ENCODE measurements around the gene KCNJ2.

The KCNJ2 gene

DNA sequence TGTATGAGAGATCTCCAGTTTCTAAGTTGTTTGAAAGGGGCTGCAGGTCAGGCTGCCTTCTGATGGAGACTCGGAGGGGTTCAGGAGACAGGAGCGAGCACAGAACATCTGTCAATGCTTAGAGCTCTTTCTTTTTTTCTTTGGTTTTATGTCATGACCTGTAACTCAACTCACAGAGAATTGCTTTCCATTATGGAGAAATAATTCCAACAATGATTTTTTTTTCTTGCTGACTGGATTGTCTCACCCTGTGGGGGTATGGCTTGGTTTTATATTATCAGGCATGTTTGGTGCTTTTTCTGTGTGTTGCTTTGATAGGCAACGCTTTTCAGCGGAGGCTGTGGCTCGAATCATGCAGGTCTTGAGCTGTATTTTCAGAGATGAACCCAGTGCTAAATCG lies 10.7 kb upstream of the KCNJ2 start:
- TF ChIP-seq, protein P1, sequence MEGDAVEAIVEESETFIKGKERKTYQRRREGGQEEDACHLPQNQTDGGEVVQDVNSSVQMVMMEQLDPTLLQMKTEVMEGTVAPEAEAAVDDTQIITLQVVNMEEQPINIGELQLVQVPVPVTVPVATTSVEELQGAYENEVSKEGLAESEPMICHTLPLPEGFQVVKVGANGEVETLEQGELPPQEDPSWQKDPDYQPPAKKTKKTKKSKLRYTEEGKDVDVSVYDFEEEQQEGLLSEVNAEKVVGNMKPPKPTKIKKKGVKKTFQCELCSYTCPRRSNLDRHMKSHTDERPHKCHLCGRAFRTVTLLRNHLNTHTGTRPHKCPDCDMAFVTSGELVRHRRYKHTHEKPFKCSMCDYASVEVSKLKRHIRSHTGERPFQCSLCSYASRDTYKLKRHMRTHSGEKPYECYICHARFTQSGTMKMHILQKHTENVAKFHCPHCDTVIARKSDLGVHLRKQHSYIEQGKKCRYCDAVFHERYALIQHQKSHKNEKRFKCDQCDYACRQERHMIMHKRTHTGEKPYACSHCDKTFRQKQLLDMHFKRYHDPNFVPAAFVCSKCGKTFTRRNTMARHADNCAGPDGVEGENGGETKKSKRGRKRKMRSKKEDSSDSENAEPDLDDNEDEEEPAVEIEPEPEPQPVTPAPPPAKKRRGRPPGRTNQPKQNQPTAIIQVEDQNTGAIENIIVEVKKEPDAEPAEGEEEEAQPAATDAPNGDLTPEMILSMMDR (IDR thresholded peaks at IDR 0.05; ENCODE audit: extremely low read depth, missing control alignments) = no peak
- no peak for DNase-seq (ENCODE audit: low spot score)

DNA sequence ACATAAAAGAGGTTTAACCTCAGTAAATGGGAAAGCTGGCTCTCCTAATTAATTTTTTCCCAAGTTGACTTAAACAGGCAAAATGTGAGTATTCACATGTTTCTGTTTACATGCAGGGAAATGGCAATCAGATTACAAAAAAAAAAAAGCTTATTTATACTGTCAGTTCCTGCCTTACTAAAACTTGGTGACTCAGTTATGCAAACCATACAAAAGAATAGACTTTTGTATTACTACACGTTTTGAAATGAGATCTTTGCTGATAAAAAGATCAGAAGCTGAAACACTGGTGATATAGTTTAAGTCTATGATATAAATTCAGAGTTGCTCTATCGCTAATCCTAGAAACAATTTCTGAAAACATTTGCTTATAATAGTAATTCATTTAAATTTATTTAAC lies 9.4 kb upstream of the KCNJ2 start:
- DNase-seq (ENCODE audit: low spot score) = no peak

DNA sequence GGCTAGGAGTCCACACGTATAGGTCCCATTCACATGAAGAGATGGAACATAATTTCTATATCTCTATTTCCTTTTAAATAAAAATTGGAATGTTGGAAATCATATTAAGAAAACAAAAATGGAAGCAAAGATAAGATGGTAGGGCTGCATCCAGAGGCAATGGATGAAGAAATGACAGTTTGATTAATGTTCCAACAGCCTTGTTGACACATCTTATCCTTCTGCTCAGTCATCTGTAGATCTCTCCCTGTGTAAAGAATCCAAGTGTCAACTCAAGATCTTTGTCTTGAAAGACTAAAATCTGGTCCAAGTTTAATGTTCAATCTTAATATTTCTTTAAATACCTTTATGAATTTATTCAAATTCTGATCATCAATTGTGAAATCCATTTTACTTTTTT lies 7.8 kb upstream of the KCNJ2 start:
- DNase-seq (ENCODE audit: low spot score) = no peak
- TF ChIP-seq, protein P1 (IDR thresholded peaks at IDR 0.05; ENCODE audit: extremely low read depth, missing control alignments) = no peak

More for the DNA sequence above, 9.4 kb upstream of the KCNJ2 start:
- TF ChIP-seq, protein P1 (IDR thresholded peaks at IDR 0.05; ENCODE audit: extremely low read depth, missing control alignments) = no peak

DNA sequence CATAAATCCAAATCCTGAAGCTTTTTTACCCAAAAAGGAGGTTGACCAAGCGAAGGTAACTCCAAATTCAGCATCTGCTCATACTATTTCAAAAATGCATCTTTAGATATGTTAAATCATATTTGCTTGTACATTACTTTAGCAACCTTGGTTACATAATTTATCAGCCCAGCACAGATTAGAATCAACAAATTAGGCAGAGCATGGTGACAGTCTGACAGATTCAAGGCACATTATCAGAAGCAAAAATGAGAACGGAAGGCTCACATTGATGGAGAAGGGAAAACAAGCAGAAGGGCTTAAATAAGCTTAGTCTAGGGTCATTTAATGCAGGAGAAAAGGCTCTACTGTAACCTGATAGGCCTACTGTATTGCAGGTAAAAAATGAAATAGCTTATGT lies 3.9 kb upstream of the KCNJ2 start:
- TF ChIP-seq, protein P1 (IDR thresholded peaks at IDR 0.05; ENCODE audit: extremely low read depth, missing control alignments) = no peak
- no peak for DNase-seq (ENCODE audit: low spot score)

DNA sequence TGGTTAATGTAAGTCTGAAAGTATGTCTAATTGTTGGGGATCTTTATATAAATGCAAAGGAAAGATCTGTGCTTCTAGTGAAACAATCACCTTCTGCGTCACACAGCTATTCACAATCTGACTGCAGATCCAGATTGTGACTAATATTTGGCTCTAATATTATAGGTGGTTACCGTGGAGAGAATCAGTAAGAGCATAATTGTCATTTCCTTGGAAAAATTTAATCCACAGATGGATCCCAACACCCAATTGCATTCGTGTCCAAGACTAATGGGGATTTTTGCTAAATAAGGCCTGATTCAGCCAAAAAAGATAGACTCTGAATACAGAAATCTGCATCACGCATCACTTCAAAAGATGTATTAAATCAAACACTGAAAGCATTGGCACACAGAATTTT lies 2.7 kb upstream of the KCNJ2 start:
- DNase-seq (ENCODE audit: low spot score) = no peak
- TF ChIP-seq, protein P1 (IDR thresholded peaks at IDR 0.05; ENCODE audit: extremely low read depth, missing control alignments) = no peak

DNA sequence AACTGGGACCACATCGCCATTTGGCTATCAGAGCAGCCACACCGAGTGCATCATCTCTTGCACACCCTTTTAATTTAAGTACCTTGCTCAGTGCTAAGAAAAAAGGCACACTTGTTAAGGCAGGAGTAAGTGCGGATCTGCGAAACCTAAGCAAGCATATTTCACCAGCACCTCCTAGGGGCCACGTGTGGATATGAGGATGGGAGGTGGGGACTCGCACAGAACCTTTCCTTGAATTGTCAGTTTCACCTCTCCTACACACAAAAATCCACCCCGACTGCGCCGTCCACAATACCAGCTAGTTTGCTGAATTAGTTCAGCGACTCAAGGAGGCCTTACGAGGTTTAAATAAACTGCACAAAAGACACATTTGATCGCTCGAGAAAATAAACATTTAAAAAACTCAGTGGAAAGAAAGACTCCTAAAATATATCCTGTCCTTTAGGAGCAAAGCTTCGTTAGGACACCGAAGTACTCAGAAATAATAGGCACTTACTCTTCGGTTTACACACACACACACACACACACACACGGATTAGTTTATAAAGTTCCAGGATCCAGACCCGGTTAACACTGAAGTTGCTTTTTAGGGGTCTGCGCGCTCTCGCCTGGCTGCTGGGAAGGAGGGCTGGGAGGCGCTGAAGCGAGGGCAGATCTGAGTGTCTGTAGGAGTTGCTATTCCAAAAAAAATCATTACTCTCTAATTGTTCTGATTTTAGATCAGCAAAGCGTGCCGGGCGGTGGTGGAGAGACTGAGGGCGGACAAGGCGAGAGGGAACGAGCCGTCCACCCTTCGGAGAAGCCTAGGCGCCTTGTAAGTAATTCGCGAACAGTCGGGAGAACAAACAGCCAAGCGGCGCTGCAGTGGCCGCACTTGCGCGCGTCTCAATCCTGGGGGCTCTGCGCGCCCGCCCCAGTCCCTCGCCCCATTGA lies 1.0 kb upstream of the KCNJ2 start:
- TF ChIP-seq, protein P1 (IDR thresholded peaks at IDR 0.05; ENCODE audit: extremely low read depth, missing control alignments) = peak; percentile 41
- peak; percentile 46 for DNase-seq (ENCODE audit: low spot score)

DNA sequence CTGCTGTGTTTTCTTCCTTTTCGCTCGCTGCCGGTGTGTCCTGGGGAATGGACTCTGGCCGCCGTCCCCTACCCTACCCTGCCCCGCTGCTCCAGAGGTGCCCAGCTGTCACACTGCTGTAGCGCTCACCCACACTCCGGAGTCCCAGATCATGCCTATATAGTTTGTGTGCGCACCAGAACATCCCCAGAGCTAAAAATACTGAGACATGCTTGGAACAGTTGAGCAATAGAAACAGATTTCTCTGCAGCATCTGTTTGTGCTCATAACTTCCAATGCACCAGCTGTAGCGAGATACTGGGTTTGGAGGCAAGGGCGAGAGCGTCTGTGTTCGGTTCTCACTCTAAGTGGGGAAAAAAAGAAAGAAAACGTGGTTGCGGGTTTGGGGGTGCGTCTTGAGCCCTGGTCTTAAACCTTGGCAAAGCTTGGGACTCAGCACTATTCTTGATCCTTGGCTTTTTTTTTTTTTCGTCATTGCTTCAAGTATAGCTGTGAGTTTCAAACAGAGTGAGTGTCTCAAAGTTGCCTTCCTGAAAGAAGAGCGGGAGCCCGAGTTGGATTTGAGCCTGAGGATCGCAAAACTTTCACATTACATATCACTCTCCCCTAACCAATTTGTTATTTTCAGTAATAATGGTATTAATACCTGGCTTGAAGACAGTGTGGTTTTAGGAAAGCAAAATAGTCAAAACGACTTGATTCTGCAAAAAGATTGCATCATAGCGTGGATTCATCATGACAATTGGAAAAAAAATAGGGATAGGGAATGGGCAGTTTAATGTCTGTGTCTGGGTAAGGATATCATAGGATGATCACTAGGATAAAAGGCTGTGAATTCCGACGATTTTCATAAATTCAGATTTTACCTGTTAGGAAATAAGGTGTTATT lies 621 bp downstream of the KCNJ2 start:
- DNase-seq (ENCODE audit: low spot score) = no peak
- TF ChIP-seq, protein P1 (IDR thresholded peaks at IDR 0.05; ENCODE audit: extremely low read depth, missing control alignments) = no peak

Measured in GM20000 (cell line).